GM12801 (cell line): Measurements from ENCODE around the gene PUM2.

Experiments
- TF ChIP-seq, protein P1 (sequence below): IDR thresholded peaks from one replicate; pipeline ENCODE4 v1.5.1; 2011; ENCODE audit warnings: control low read depth; ENCODE audit not compliant: insufficient read length; ENCODE audit errors: extremely low read depth

The PUM2 gene

DNA sequence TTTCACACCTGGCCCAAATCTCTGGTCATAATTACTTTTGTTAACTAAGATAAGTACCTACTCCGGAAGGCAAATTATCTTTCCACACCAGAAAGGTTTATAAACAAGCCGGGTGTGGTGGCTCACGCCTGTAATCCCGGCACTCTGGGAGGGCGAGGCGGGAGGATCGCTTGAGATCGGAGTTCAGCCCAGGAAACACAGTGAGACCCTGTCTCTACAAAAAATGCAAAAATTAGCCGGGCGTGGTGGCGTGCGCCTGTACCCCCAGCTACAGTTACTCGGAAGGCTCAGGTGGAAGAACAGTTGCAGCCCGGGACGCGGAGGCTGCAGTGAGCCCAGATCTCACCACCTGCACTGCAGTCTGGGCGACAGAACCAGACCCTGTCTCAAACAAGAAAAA, 2.1 kb downstream of the PUM2 start:
- TF ChIP-seq, protein P1, sequence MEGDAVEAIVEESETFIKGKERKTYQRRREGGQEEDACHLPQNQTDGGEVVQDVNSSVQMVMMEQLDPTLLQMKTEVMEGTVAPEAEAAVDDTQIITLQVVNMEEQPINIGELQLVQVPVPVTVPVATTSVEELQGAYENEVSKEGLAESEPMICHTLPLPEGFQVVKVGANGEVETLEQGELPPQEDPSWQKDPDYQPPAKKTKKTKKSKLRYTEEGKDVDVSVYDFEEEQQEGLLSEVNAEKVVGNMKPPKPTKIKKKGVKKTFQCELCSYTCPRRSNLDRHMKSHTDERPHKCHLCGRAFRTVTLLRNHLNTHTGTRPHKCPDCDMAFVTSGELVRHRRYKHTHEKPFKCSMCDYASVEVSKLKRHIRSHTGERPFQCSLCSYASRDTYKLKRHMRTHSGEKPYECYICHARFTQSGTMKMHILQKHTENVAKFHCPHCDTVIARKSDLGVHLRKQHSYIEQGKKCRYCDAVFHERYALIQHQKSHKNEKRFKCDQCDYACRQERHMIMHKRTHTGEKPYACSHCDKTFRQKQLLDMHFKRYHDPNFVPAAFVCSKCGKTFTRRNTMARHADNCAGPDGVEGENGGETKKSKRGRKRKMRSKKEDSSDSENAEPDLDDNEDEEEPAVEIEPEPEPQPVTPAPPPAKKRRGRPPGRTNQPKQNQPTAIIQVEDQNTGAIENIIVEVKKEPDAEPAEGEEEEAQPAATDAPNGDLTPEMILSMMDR, result no peak

DNA sequence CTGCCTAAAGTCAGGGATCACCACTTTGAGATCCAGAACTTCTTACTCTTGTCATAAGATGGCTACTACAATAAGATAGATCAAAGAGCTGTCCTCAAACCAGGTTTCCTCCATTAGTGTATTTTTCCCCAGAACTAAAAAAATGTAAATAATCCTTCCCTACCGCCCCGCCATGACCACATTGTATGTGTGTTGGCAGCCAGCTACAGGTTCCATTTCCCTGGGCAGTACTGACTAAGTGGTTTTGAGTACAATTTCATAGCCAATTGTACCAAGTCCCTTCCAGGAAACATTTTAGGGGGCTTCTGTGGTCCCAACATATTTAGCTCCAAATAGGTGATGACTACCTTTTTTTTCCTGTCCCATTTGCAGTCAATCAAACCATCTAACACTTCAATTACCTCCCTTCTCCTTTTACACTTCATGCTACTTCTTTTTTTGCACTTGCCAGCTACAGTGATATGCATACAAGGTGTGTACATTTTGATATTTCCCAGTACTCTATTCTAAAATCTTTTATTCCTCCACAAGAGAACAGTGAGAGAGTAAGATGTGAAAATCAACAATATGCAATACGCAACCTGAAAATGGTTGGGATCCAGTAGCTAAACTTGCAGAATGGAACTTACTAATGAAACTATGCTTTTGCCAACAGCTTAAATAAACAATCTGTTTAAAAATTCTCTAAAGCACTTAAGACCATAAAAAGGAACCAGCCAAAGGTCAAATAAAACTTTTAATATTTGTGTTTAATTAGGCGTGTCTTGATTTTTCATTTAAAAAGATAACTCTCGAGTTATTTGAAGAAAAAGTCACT, 3.9 kb downstream of the PUM2 start:
- TF ChIP-seq, protein P1, result no peak

DNA sequence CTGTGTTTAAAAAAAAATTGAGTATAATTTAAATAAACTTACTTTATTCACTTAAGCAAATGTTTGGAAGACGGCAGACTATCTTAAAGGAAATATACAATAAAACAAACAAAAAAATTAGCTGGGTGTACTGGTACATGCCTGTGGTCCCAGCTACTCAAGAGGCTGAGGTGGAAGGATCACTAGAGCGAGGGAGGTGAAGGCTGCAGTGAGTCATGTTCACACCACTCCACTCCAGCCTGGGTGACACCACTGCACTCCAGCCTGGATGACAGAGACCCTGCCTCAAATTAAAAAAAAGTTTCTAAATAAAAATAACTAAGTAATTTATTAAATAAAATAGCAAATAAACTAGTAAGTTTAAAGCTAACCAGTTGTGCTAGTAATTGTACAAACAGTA, 7.5 kb downstream of the PUM2 start:
- TF ChIP-seq, protein P1, result no peak

DNA sequence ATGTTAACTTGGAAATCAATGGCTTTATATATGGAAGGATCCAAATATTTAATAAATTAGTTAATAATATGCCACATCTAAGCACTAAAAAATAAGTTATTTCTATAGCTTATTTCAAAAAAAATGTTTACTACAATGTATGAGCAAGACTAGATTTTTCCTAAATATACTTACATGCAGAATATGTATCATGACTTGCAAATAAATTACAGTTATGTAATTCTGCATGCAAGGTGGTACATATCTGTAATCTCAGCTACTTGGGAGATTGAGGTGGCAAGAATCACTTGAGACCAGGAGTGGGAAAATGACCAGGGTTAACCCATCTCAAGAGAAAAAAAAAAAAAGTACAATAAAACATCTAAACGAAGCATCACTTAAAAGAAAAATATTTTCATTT, 11.6 kb downstream of the PUM2 start:
- TF ChIP-seq, protein P1, result no peak

DNA sequence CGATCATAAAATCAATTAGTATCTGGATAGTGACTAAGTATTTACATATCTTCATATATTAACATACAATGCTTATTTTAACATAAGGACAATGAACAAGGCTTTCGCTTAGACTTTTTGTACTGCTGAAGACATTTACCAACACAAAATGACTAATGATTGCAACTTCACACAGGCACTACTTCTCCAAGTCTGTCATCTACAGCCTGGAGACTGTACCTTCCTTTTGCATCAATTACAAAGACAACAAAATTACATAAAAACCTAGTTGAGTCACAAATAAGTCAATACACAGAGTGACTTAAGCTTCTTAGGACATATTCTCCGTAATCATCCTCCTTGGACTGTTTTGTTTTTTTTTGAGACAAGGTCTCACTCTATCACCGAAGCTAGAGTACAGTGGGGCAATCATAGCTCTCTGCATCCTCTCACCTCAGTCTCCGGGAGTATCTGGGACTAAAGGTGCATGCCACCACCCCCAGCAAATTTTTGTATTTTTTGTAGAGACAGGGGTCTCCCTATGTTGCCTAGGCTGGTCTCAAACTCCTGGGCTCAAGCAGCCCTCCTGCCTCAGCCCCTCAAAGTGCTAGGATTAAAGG, 15.9 kb downstream of the PUM2 start:
- TF ChIP-seq, protein P1, result no peak

DNA sequence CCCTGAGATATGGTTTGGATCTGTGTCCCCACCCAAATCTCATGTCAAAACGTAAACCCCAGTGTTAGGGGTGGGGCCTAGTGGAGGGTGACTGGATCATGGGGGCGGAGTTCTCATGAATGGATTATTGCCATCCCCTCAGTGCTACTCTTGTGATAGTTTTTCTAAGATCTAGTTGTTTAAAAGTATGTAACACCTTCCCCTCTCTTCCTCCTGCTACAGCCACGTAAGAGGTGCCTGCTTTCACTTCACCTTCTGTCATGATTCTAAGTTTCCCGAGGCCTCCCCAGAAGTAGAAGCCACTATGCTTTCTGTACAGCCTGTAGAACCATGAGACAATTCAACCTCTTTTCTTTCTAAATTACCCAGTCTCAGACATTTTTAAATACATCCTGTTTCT, 16.9 kb downstream of the PUM2 start:
- TF ChIP-seq, protein P1, result no peak

DNA sequence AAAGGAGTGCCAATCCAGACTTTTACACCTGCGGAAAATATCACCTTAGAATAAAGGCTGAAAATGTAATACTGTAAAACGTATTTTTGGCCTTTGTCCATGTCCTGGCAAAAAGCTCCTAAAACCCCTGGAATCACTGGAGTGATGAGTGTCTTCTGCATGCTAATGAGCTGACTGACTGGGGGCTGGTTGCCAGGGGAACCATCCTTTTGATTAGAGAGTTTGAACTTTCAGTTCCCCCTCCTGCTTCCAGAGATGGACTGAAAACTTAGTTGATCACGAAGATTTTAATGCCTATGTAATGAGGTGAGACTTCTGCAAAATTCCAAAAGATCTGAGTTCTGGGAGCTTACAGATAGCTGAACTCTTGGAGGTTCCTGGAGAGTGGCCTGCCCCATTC, 20.5 kb downstream of the PUM2 start:
- TF ChIP-seq, protein P1, result no peak
